SK-N-SH (cell line): ENCODE results near the gene POP5. TPM values are rescaled to one million over a fixed set of nuclear protein-coding genes. Genes with fewer than 3 reads are reported as not detected.

Experiments
- CTCF ChIA-PET: fragments of 300-600, 350-600 bp; formaldehyde crosslinking; extraction: SDS; loops from one replicate; lab custom pipeline; 2021; lab: Yijun Ruan, JAX
- POLR2A ChIA-PET: fragments of 350-600 bp; sonication (Branson Sonifier 250); formaldehyde crosslinking; extraction: SDS; loops from one replicate; lab custom pipeline; 2020; ENCODE audit warnings: antibody characterized with exemption, inconsistent platforms; lab: Yijun Ruan, JAX
- DNase-seq: peaks from one replicate; pipeline ENCODE4 v3.0.0; 2012
- H2AFZ ChIP-seq: fragments of 200-600 bp; sonication (generic); 2 replicates; pipeline ENCODE4 v1.8.1; 2016; ENCODE audit warnings: antibody characterized with exemption, mild to moderate bottlenecking, low read depth
- H3F3A ChIP-seq: fragments of 200-600 bp; sonication (generic); replicated peaks from 2 replicates; pipeline ENCODE3; 2016; ENCODE audit warnings: antibody characterized with exemption, mild to moderate bottlenecking; ENCODE audit not compliant: insufficient read depth
- H3K27ac ChIP-seq, 2 experiments: fragments of 200-500 bp in 1 of 2; fragments of 200-600 bp in 1 of 2; sonication (Bioruptor generic) in 1 of 2; sonication (generic), shearing (Covaris generic) in 1 of 2; 2 replicates each; pipeline versions ENCODE4 v1.5.1 to v1.6.1; 2014 to 2016; ENCODE audit warnings: low read depth in 2 of 2, inconsistent platforms in 1 of 2, low read length in 1 of 2, mild to moderate bottlenecking in 1 of 2, mixed read lengths in 1 of 2
- H3K27me3 ChIP-seq: fragments of 200-600 bp; sonication (generic), shearing (Covaris generic); 2 replicates; pipeline ENCODE4 v1.6.1; 2016; ENCODE audit warnings: mixed run types; ENCODE audit not compliant: insufficient read depth
- H3K36me3 ChIP-seq, 2 experiments: fragments of 200-500 bp in 1 of 2; fragments of 200-600 bp in 1 of 2; sonication (Bioruptor generic) in 1 of 2; sonication (generic) in 1 of 2; replicated peaks in 1 of 2; 2 replicates each; pipeline versions ENCODE3 to v1.5.1; 2014 to 2016; ENCODE audit warnings: low read length in 1 of 2, mild to moderate bottlenecking in 1 of 2; ENCODE audit not compliant: insufficient read depth in 2 of 2, control insufficient read depth in 1 of 2
- H3K4me1 ChIP-seq, 2 experiments: fragments of 200-500 bp in 1 of 2; fragments of 200-600 bp in 1 of 2; sonication (Bioruptor generic) in 1 of 2; sonication (generic), shearing (Covaris generic) in 1 of 2; 2 replicates each; pipeline versions ENCODE4 v1.5.1 to v1.6.1; 2014 to 2016; ENCODE audit warnings: low read depth in 1 of 2, low read length in 1 of 2, mixed run types in 1 of 2; ENCODE audit not compliant: insufficient read depth in 2 of 2, control insufficient read depth in 1 of 2
- H3K4me2 ChIP-seq: fragments of 200-600 bp; sonication (generic), shearing (Covaris generic); 2 replicates; pipeline ENCODE4 v1.6.1; 2017; ENCODE audit warnings: mixed run types
- H3K4me3 ChIP-seq, 2 experiments: fragments of 200-500 bp in 1 of 2; fragments of 200-600 bp in 1 of 2; sonication (Bioruptor generic) in 1 of 2; sonication (generic), shearing (Covaris generic) in 1 of 2; 2 replicates each; pipeline versions ENCODE4 v1.5.1 to v1.8.1; 2014 to 2016; ENCODE audit warnings: low read depth in 2 of 2, inconsistent platforms in 1 of 2, low read length in 1 of 2, mild to moderate bottlenecking in 1 of 2, mixed read lengths in 1 of 2, moderate library complexity in 1 of 2
- H3K79me2 ChIP-seq: fragments of 200-600 bp; sonication (generic); 2 replicates; pipeline ENCODE4 v1.8.1; 2017; ENCODE audit warnings: mild to moderate bottlenecking; ENCODE audit not compliant: insufficient read depth
- H3K9ac ChIP-seq: fragments of 200-600 bp; sonication (generic); 2 replicates; pipeline ENCODE4 v1.6.1; 2017; ENCODE audit warnings: mixed run types
- H3K9me2 ChIP-seq: fragments of 200-600 bp; sonication (generic); 2 replicates; pipeline ENCODE4 v1.6.1; 2017; ENCODE audit warnings: mixed run types
- H3K9me3 ChIP-seq: fragments of 200-600 bp; sonication (generic); 2 replicates; pipeline ENCODE4 v1.6.1; 2017; ENCODE audit warnings: mixed run types, mild to moderate bottlenecking, moderate library complexity
- H4K20me1 ChIP-seq: fragments of 200-600 bp; sonication (generic); 2 replicates; pipeline ENCODE4 v1.6.1; 2017; ENCODE audit warnings: mild to moderate bottlenecking, mixed run types; ENCODE audit not compliant: insufficient read depth
- EP300 ChIP-seq, 2 experiments: IDR thresholded peaks; 2 replicates each; pipeline versions ENCODE4 v1.4.0 to v1.6.1; 2012; ENCODE audit warnings: borderline replicate concordance in 1 of 2, low read depth in 1 of 2, low read length in 1 of 2
- FOXM1 ChIP-seq: IDR thresholded peaks from 2 replicates; pipeline ENCODE4 v1.4.0; 2012; ENCODE audit warnings: low read depth, mild to moderate bottlenecking
- GABPA ChIP-seq: IDR thresholded peaks from 2 replicates; pipeline ENCODE4 v1.4.0; 2012; ENCODE audit warnings: low read depth, mild to moderate bottlenecking
- IRF3 ChIP-seq: fragments of 150-350 bp; IDR thresholded peaks from 2 replicates; pipeline ENCODE4 v1.6.1; 2016; ENCODE audit warnings: mild to moderate bottlenecking, low read depth, low read length
- MXI1 ChIP-seq: IDR thresholded peaks from 2 replicates; pipeline ENCODE4 v1.6.1; 2012; ENCODE audit warnings: mild to moderate bottlenecking, low read depth, low read length, improper control_type of control experiment
- PBX3 ChIP-seq: IDR thresholded peaks from 2 replicates; pipeline ENCODE4; 2012
- RAD21 ChIP-seq: IDR thresholded peaks from 2 replicates; pipeline ENCODE4 v1.6.1; 2012; ENCODE audit warnings: mild to moderate bottlenecking, low read length
- RFX5 ChIP-seq: IDR thresholded peaks from 2 replicates; pipeline ENCODE4 v1.6.1; 2012; ENCODE audit warnings: mild to moderate bottlenecking, improper control_type of control experiment, low read length
- RXRA ChIP-seq: IDR thresholded peaks from 2 replicates; pipeline ENCODE4 v1.4.0; 2012; ENCODE audit warnings: low read depth, mild to moderate bottlenecking, borderline replicate concordance
- SIN3A ChIP-seq: IDR thresholded peaks from 2 replicates; pipeline ENCODE4 v1.6.1; 2012; ENCODE audit warnings: low read depth, mild to moderate bottlenecking, low read length, moderate library complexity, borderline replicate concordance
- TAF1 ChIP-seq: IDR thresholded peaks from 2 replicates; pipeline ENCODE4 v1.6.1; 2012; ENCODE audit warnings: low read depth, mild to moderate bottlenecking, low read length, moderate library complexity, borderline replicate concordance
- TCF12 ChIP-seq: IDR thresholded peaks from 2 replicates; pipeline ENCODE4 v1.4.0; 2012
- USF1 ChIP-seq: IDR thresholded peaks from 2 replicates; pipeline ENCODE4 v1.4.0; 2012; ENCODE audit warnings: low read depth, borderline replicate concordance
- USF2 ChIP-seq: fragments of 150-350 bp; IDR thresholded peaks from 2 replicates; pipeline ENCODE4 v1.6.1; 2017; ENCODE audit warnings: antibody characterized with exemption, low read length, low read depth, borderline replicate concordance
- YY1 ChIP-seq: IDR thresholded peaks from 2 replicates; pipeline ENCODE4 v1.4.0; 2012; ENCODE audit warnings: low read depth, mild to moderate bottlenecking
- WGBS: methylation state at CpG from one replicate; pipeline ENCODE4 v1.1.6; 2017; ENCODE audit warnings: low lambda C conversion rate; 5-methylcytosine and 5-hydroxymethylcytosine counted together
- polyA plus RNA-seq, 3 experiments: library from polyadenylated mRNA; depleted of rRNA; stranded (reverse); fragments of >200 nt; gene quantifications; 2 replicates each; pipeline ENCODE4 v1.2.3, GENCODE V29; 2012

POP5 gene
- polyA plus RNA-seq, 1 of the 3 experiments (the other 2 are of a cell fraction) = 129 TPM

GRCh38 chr12:120539303-120539702, 41.9 kb downstream of the POP5 start:
- 81% methylated on average over 1 of the region's 1 CpG for WGBS
- Histone ChIP-seq H3K9me3 (no peaks in the 10 kb centered on the region), H2AFZ (no peak overlapping the region), H3K27me3 (no peaks in the 10 kb centered on the region), H3K9ac (peak overlapping the region; percentile 2; the same call in 1 of the 2 replicates), H3K9me2 (no peaks in the 10 kb centered on the region), H3K36me3 (peaks cover 0 to 13% of the 10 kb centered on the region in 2 experiments), H3F3A (peaks cover 14% of the 10 kb centered on the region), H3K4me1 (peaks cover 21 to 49% of the 10 kb centered on the region in 2 experiments), H3K79me2 (peaks cover 100% of the 10 kb centered on the region), H3K27ac (peak overlapping the region; percentile 60 to 78; a peak in 3 of 4 replicates), H4K20me1 (peaks cover 96% of the 10 kb centered on the region), H3K4me3 (no peak overlapping the region), H3K4me2 (0 out of 2 replicates have a peak overlapping the region, but pooled peaks have one; percentile 53)
- peak; percentile 28 for DNase-seq
- TF ChIP-seq USF2 = no peak
- TF ChIP-seq YY1 = no peak
- peak; percentile 27; the same call in 1 of the 2 replicates for TF ChIP-seq MXI1
- TF ChIP-seq PBX3 = peak; percentile 57
- no peak for TF ChIP-seq GABPA
- TF ChIP-seq FOXM1 = no peak
- no peak for TF ChIP-seq TAF1
- TF ChIP-seq RFX5 = no peak
- TF ChIP-seq RXRA = no peak
- no peak for TF ChIP-seq RAD21
- TF ChIP-seq TCF12 = peak; percentile 69
- no peak for TF ChIP-seq EP300 (IDR thresholded peaks at IDR 0.05; ENCODE audit: borderline replicate concordance in 1 of 2, low read depth in 1 of 2, low read length in 1 of 2)
- TF ChIP-seq USF1 = no peak
- no peak for TF ChIP-seq IRF3
- TF ChIP-seq SIN3A = 0 out of 2 replicates have a peak, but pooled peaks have one; percentile 59
- POLR2A ChIA-PET = no interaction called here
- CTCF ChIA-PET = interaction anchor here (0.7 to 2.5 kb wide), 3 partner anchors 22 to 110 kb away, joined by 3 to 9 read pairs (median 5); no protein-coding TSS in a partner anchor
